GM18907 (cell line): Measurements from ENCODE around the gene MLN.

Experiments
- ATAC-seq: cut with Tn5 transposase; IDR thresholded peaks from one replicate; pipeline ENCODE4 v1.9.1; 2021; ENCODE audit warnings: mild to moderate bottlenecking, moderate library complexity; ENCODE audit not compliant: unreplicated experiment

Gene MLN

DNA sequence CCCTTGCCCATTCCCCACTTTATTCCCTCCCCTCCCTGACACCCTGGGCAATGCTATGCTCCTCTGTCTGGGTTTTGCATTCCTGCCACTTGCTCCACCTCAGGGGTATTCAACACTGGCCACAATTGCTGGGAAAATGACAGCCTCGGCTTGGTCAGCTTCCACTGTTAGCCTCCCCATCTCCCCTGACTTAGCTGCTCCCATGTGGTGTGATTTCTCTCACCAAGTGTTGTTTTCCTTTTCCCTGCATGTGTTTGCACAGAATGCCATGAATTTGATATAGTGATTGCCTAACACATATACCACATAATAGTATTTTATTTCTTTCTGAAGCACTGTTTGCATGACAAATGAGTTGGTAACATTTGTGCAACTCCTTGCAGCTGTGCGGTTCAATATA lies 13.4 kb downstream of the MLN start:
- no peak for ATAC-seq

DNA sequence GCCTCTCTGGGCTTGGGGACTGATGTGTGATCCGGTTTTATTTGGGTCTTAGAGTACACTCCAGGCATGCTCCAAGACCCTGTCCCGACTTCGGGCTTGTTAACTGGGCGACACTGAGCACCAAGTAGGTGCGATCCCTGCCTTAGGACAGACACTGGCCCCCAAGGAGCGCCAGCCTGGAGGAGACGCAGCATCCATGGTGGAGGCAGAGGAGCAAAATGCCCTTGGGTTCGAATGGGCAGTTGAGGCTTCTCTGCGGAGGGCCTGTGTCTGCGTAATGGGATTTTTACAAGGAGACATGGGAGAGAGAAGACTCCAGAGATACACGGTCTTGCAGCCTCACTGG lies 14.3 kb downstream of the MLN start:
- no peak for ATAC-seq

DNA sequence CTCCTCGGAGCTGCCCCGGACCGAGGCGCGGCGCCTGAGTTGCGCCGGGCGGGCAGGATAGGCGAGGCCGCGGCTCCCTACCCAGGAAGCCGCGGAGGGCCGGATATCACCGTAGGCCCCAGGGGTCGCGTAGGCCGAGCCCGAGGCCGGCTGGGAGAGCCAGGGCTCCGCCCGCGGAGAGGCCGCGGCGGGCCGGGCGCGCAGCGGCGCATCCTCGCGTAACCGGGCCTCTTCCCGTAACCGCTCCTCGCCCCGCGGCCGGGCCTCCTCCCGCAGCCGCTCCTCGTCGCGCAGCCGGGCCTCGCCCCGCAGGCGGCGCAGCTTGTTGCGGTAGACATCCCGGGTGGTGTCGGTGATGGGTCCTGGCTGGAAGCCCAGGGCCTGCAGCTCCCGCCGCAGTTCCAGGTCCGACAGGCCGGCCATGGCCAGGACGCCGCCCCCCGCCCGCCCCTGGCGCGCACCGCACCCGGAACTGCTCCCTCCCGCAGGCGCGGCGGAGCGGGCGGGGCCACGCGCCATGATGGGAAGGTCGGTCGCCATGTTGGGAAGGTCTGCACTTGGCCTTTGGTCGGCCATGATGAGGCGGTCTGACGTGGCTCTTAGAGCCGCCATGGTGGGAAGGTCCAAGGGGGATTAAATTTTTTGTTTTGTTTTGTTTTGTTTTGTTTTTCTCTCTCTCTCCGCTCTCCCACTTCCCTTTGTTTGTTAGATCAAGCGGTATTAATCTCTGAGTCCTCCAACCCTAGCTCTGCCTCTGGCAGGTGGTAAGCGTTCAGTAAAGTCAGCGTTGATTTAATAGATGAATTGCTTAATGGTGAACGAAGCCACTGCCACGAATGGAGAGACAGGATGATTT lies 14.9 kb downstream of the MLN start, which contains the start of gene LEMD2:
LEMD2 (minus strand) TSS at position 437 of the 856 bp plus-strand sequence; CDS start at position 423, 14 bp downstream.
- ATAC-seq: peak; percentile 85

DNA sequence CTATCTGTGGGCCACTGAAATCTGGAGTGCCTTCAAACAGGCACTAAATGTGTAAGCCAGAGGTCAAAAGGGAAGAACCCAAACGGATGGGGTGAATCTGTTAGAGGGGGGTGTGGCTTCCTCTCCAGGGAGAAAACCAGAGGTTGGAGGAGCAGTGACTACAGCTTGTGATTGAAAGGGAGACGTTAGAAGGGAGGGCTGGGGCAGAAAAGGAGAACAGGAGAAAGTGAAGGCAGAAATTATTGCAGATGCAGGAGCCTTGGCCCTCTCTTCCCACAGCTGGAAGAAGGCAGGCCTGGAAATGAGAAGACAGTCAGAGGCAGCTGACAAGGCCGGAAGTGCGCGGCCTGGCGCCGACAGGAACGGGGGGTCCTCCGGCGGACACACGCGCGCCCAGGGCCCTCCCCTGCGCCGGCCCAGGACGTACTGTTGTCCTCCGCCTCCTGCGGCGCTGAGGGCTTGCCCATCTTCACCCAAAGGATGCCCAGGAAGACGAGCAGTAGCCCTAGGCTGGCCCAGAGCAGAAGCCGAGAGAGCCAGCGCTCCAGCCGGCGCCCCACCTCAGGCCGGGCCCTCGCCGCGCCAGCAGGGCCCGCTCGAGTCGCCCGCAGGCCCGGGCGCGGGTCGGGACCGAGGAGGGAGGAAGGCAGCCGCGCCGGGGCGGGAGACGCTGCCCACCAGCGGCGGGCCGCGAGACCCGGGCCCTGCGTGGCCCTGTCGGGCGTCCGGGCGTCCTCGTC lies 15.7 kb downstream of the MLN start:
- peak; percentile 63 for ATAC-seq

DNA sequence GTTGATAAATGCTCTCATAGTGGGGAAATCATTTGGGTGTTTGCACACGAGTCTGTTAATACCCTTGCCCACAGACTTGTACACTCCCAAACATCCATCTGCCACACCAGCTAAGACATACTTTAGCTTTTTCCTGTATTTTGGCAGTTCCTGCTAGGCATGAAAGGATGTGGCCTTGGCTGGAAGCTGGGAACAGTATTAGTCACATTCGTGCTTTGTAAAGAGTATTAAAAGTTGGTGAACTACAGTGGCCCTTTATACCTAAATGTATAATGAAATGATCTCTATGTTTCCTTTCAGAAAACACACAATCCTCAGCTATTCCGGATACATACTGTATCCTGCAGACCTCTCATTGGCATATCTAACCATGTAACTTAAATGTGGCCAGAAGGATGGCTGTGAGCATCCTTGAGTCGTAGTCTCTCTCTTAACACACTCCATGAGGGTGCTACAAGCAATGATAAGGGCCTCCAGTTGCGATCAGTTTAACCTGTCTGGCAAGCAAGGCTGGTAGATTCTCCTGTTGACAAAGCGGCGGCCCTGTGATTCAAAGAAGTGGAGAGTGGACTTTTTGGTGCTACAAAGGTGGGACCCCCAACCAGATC lies 16.4 kb downstream of the MLN start:
- no peak for ATAC-seq

DNA sequence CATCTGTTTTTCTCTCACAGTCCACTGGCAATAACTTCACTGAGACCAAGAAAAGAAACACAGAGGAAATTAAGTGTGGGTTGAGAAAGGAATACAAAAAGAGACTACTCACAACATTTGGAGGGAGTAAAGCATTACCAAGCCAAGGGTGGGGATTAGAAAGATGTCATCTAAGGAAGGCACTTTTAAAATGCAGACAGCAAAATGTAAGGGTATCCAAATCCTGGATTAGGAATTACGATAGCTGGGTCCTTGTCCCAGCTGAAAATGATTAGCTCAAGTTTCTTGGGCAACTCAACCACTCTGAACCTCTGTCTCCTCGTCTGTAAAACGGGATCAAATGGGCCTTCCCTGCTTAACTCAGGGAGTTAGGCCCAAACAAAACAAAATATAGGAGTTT lies 17.1 kb downstream of the MLN start:
- ATAC-seq: no peak

DNA sequence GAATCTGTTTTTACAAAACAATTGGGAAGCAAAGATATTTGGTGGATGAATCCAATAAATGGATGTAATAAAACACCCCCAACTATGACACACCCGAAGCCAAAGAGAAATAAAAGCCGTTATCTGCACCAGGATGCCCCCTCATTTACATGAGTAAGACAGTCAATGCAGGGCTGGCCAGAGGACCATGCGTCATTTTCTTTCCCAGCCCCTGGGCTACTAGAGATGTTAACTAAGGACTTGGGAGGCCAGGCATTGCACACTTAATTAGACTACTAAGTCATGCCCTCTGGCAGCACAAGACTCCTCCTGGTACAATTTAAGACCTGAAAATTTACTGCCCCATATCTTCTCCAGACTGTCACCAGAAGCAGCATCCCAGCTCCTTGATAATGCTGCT lies 18.0 kb downstream of the MLN start:
- no peak for ATAC-seq

DNA sequence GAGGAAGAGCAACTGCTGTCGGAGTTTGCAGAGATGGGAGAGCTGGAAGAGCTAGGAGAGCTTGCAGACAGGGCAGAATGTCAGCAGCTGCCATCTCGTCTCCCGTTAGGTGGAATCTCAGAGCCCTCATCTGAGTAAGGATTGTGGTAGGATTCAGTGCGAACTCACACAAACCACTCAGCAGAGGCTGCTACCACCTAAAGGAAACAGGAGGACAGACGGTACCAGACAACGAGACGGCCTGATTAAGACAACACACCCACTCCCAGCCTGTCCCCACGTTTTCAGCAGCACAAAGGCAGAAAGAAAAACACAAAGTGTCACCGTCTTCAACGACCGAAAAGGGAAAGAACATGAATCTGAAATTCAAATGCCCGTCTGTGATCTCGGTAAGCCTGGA lies 19.0 kb downstream of the MLN start:
- no peak for ATAC-seq

DNA sequence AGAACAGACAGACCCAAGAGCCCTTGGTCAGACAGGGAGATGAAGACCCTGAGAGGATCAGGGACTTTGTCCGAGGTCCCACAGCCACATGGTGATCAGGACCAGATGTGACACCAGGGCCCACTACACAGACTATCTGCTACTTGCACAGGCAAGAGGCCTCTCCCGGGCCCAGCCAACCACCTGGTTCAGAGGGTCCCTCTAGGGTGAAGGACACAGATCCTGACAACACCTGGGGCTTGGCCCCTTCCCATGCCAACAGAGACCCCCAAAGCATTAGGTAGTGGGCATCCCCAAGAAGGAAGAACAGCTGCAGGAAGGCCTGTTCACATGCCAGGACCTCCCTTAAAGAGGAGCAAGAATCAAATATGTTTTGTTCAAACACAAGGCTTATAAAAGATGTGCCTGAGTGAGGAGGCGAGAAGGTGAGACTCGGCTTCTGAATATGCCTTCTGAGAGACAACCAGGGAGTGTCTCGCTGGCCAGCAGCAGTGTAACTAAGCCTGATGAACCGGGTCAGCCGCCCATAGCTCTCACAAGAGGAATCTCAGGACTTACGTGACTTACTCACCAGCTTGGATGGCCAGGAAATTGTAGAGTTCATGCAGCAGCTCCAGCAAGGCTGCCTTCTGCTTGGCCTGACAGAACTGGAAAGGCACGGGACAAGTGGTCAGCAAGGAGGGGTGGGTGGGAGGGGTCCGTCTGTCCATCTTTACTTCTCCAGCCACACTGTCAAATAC lies 19.9 kb downstream of the MLN start:
- ATAC-seq: no peak

DNA sequence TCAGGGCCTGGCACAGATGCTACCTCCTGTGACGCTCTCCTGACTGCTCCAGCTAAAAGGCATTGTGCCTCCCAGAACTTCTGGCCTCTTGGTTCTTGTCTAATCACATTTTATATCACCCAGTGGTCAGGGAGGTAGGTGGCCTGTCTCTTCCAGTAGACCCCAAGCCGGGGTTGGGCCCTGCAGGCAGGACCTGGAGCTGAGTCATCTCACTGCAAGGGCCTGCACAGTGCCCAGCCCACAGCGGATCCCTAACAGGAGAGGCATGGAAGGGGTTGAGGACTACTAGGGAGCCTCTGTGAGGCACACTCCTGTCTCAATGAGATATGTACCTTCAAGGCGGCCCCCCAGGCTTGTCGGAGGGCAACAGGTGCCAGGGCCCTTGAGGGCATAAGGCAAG lies 21.2 kb downstream of the MLN start:
- ATAC-seq: no peak

DNA sequence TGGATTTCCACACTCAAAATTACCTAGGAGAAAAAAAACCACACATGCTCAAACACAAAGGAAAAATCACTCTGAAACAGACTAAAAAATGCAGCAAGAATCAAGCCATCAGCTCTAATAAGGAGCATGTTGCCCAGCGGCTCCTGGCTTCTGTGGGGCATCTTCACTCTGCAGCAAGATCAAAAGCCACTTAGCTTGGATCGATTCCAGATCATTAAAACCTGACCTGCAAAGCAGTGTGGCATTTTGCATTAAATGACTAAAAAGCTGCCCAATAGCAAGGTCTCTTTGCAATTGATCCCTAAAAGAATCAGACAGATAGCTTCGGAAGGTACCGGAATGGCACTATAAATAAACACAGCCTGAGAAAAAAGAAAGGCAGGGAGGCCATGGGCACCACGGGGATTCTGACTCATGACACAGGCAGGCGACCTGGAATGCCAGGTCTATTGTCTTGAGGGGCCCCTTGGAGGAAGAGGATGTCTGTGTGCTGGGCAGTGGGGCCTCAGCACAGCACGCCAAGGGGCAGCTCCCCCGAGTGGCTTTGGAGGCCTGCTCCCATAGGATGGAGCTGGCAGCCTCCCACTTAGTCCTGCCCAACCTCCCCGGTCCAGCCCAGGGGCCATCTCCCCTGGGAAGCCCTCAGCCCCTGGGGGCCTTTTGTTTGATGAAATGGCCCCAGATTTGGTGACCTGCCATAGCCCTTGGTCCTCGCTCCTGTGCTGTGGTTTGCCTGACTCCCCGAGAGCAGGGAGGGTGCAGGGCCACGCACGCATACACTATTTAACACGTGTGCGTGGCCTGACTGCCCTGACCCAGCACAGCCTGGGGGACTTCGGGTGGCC lies 22.4 kb downstream of the MLN start:
- ATAC-seq: no peak

DNA sequence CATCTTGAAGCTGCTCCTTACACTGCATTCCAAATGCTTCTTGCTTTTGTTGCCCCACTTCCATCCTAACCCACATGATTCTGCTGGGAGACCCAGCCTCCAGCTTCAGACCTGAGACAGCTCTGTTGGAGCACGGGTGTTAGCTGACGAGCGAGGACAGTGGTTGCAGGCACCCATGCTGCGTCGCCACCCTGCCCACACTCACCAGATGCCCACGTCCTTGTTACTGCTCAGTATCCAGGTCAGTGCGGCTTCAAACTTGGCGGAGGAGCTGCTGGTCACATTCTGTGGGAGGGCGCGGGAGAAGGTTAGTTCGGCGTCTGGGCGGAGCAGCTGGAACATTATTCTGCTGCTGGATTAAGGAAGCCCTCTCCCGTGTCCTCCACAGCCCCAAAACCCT lies 23.9 kb downstream of the MLN start:
- no peak for ATAC-seq

DNA sequence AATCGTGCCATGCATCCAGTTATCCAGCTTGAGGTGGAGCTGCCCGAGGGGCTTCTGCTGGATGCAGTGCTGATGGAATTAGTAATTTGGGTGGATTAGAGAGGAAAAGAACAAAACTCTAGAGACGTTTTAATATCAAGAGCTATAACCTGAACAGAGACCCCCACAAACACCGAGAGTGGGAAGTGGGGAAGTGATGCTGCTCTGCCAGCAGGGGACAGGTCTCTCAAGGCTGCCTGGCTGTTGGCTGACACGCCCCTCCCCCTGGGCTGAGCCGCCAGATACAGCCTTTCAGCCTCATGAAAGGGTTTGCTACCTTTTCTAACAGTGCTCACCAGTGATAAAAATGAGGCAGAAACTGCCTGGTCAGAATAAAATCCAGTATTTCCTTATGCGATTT lies 24.5 kb downstream of the MLN start:
- no peak for ATAC-seq

DNA sequence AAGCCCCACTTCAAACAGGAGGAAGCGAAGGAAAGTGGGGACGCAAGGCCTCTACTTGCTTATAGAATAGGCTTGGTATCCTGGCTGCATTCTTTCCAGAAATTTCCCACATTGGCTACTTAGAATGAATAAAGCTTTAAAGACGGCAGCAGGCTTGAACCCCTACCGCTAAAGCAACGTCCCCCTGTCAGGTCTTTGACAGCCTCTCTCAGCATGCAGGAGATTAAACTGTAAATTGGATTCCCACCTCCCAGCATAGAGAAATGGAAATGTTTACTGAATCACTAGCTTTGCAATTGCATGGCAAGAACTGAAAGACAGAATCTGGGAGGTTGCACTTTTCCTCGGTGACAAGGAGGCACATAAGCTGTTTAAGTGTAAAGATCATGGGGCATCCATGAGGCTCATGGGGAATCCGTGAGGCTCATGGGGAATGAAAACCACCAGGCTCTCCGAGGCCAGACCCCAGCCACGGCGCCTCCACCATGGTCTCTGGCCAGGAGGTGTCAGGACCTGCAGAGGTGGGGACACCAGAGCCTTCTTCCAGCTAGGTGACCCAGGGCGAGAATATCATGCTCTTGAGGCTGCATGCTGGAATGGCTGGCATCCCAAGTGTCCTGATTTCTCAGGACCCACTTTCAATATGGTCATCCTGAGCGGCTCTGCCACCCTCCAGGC lies 25.2 kb downstream of the MLN start:
- ATAC-seq: no peak

DNA sequence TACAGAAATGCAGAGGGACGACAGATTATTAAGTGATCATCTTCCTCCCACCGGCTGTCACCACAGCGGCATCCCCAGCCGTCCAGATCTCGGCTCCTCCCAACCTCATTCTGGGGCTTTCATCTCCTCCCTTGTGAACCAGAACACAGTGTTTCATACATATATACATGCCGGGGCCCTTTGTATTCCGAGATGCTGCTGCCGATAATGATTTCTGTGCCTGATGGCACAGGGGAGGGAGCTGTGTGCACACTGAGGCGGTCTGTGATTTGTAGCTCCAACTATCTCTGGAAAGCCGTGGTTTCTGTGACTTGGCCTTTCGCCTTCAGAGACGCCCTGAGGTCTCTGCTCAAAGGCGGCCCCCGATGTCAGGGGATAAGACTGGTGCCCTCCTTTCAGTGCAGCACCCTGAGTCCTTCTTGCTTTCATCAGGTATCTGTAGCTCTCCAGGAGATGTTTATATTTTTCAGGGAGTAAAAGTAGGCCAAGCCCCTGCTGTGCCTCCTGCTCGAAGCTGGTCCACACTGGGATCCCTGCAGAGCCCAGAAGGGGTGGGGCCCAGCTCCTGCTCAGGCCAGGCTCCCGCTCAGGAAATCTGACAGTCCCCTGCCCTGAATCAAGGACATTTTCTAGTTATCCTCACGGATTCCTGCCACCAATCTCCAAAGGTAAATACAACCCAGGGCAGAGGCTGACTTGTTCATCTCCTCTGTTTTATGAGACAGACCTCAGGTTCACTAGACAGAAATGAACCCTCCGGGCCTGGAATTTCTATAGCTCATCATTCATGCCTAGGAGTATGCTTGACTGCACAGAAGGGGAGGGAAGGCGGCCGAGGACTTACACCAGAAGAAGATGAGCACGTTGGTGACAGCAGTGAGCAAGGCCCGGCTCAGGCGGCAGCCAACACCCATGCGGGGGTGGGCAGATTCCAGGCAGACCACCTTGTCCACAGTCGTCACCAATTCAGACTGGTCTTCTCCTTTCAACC lies 26.1 kb downstream of the MLN start:
- ATAC-seq: no peak

DNA sequence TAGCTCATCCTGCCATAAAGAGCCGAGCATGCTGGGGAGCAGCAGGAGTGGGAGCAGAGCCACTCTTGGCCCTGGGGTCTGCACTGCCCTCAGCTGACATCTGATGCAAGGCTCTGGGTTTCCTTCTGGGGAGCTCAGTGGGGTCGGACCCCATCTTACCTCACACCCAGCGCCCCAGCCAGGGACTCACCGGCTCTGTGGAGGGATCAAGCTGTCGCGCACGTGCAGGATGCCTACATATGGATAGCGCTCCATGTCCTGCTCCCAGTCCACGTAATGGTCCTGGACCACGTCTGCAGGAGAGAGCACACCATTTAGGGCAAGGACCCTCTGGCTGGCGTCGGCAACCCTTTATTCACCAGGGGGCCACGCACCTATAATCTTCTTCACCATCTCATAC lies 27.0 kb downstream of the MLN start:
- ATAC-seq: no peak

DNA sequence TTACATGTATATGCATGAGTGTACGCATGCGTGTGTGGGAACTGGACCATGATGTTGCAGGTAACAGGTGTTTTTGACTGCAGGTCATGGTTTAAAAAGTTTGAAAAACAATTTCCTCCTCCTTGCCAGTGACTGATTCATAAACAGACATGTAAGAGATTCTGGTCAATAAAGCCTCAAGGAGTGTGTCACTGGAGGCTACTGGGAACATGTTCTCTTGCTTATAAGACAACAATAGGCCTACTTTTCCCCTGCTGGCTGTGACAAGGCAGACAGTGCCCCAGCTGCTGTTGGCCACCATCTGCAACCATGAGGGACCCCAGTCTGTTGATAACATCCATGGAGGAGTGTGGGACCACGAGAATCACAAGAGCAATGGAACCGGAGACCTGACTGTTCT lies 27.6 kb downstream of the MLN start:
- no peak for ATAC-seq

DNA sequence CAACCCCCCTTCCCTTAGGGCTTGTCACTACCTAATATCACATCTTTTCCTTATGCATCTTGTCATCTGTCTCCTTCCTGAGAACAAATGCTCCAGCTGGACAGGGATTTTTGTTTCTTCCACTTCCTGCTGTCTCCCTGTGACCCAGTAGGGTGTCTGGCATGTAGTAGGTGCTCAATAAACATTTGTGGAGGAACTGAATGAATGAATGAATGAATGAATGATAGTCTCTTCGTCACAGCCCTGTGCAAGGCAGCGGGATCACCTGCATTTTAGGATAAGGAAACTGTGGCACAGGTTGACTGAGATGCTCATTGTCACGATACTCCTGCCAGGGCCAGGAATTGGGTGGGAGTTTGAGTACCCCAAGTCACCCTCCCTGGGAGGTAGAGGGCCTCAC lies 29.0 kb downstream of the MLN start:
- no peak for ATAC-seq
